SK-N-SH (cell line): Measurements from ENCODE around the gene MYB.

Experiments used
- CTCF ChIP-seq: fragments of 200-600 bp; sonication (generic); IDR thresholded peaks from 2 replicates; pipeline ENCODE4 v1.6.1; 2017; ENCODE audit warnings: antibody characterized with exemption, mild to moderate bottlenecking, moderate library complexity
- EZH2phosphoT487 ChIP-seq: fragments of 200-600 bp; sonication (generic); IDR thresholded peaks from 2 replicates; pipeline ENCODE4 v1.6.1; 2017; ENCODE audit warnings: low read depth, mixed run types, mild to moderate bottlenecking, antibody characterized with exemption, moderate library complexity, borderline replicate concordance
- FOXM1 ChIP-seq: IDR thresholded peaks from 2 replicates; pipeline ENCODE4 v1.4.0; 2012; ENCODE audit warnings: low read depth, mild to moderate bottlenecking
- MAX ChIP-seq: IDR thresholded peaks from 2 replicates; pipeline ENCODE4 v1.4.0; 2012; ENCODE audit warnings: low read depth
- MXI1 ChIP-seq: IDR thresholded peaks from 2 replicates; pipeline ENCODE4 v1.6.1; 2012; ENCODE audit warnings: mild to moderate bottlenecking, low read depth, low read length, improper control_type of control experiment
- PBX3 ChIP-seq: IDR thresholded peaks from 2 replicates; pipeline ENCODE4; 2012
- RAD21 ChIP-seq: IDR thresholded peaks from 2 replicates; pipeline ENCODE4 v1.6.1; 2012; ENCODE audit warnings: mild to moderate bottlenecking, low read length
- REST ChIP-seq: IDR thresholded peaks from 2 replicates; pipeline ENCODE4 v1.6.1; 2012; ENCODE audit warnings: mild to moderate bottlenecking, low read depth, low read length, moderate library complexity
- TAF1 ChIP-seq: IDR thresholded peaks from 2 replicates; pipeline ENCODE4 v1.6.1; 2012; ENCODE audit warnings: low read depth, mild to moderate bottlenecking, low read length, moderate library complexity, borderline replicate concordance
- USF1 ChIP-seq: IDR thresholded peaks from 2 replicates; pipeline ENCODE4 v1.4.0; 2012; ENCODE audit warnings: low read depth, borderline replicate concordance
- ZBTB33 ChIP-seq: IDR thresholded peaks from 2 replicates; pipeline ENCODE4 v1.4.0; 2012; ENCODE audit warnings: low read depth, borderline replicate concordance

- TF ChIP-seq ZBTB33 = no peak
- TF ChIP-seq EZH2phosphoT487 = no peak
- TF ChIP-seq CTCF = no peak
- no peak for TF ChIP-seq TAF1
- TF ChIP-seq RAD21 = no peak
- no peak for TF ChIP-seq MXI1
- no peak for TF ChIP-seq USF1
- no peak for TF ChIP-seq MAX
- TF ChIP-seq PBX3 = no peak
- TF ChIP-seq REST = no peak
- TF ChIP-seq FOXM1 = no peak
Observed at GRCh38 chr6:135219346-135219745, 38.2 kb downstream of the MYB start.
